Activated CD8-positive, alpha-beta T cell treated with anti-CD3 and anti-CD28 coated beads, Interleukin-2, amount 10 ng/mL, durations not matched to agents 7 days and 5 days (primary cell): ENCODE results near the gene ZNF419. TPM values are rescaled to one million over a fixed set of nuclear protein-coding genes. Genes with fewer than 3 reads are reported as not detected.

Source experiments
- total RNA-seq, 2 experiments: library from RNA; stranded (reverse); gene quantifications; one replicate each; pipeline ENCODE4 v1.2.3, GENCODE V29; 2021

The ZNF419 gene
- total RNA-seq, 2 experiments from 2014 or later, result 10.0 to 10.9 TPM

Other genes starting within 250 kb of the ZNF419 start
- 1 to 10 TPM; 9.8 to 9.9 TPM for gene ZNF805, start 247.1 kb upstream of the ZNF419 start, total RNA-seq
- 10 to 100 TPM; 43.9 to 46.6 TPM for gene ZNF460, start 207.3 kb upstream of the ZNF419 start, total RNA-seq
- 1 to 10 TPM; 7.0 to 7.5 TPM for gene ZNF543, start 167.3 kb upstream of the ZNF419 start, total RNA-seq
- gene ZNF304, start 136.5 kb upstream of the ZNF419 start, total RNA-seq, result 1 to 10 TPM; 8.5 to 9.1 TPM
- gene TRAPPC2B, start 124.2 kb upstream of the ZNF419 start, total RNA-seq, result 1 to 10 TPM; 8.5 to 8.6 TPM
- gene ZNF547, start 124.2 kb upstream of the ZNF419 start, total RNA-seq, result 1 to 10 TPM; 4.2 to 4.4 TPM
- 10 to 100 TPM; 27.4 to 28.0 TPM for gene ZNF548, start 97.9 kb upstream of the ZNF419 start, total RNA-seq
- gene ZNF17, start 76.6 kb upstream of the ZNF419 start, total RNA-seq, result 10 to 100 TPM; 11.6 to 12.2 TPM
- 10 to 100 TPM; 13.7 to 19.6 TPM for gene ZNF749, start 52.4 kb upstream of the ZNF419 start, total RNA-seq
- under 1 TPM; 0.16 TPM for gene VN1R1, start 30.6 kb upstream of the ZNF419 start, total RNA-seq
- 1 to 10 TPM; 7.6 to 9.1 TPM for gene ZNF772, start 10.2 kb upstream of the ZNF419 start, total RNA-seq
- 1 to 10 TPM; 8.3 to 8.4 TPM for gene ZNF773, start 12.2 kb downstream of the ZNF419 start, total RNA-seq
- 1 to 10 TPM; 7.5 to 7.8 TPM for gene ZNF549, start 39.6 kb downstream of the ZNF419 start, total RNA-seq
- gene ZNF550, start 72.1 kb downstream of the ZNF419 start, total RNA-seq, result 10 to 100 TPM; 12.6 to 13.7 TPM
- 1 to 10 TPM; 5.4 to 5.5 TPM for gene ZNF416, start 91.2 kb downstream of the ZNF419 start, total RNA-seq
- gene ZIK1, start 96.4 kb downstream of the ZNF419 start, total RNA-seq, result 10 to 100 TPM; 12.1 to 12.4 TPM
- 10 to 100 TPM; 10.7 to 10.8 TPM for gene ZNF530, start 112.1 kb downstream of the ZNF419 start, total RNA-seq
- gene ZNF134, start 126.5 kb downstream of the ZNF419 start, total RNA-seq, result 10 to 100 TPM; 17.1 to 17.8 TPM
- 10 to 100 TPM; 13.6 to 14.3 TPM for gene ZNF211, start 145.4 kb downstream of the ZNF419 start, total RNA-seq
- not detected for gene ZSCAN4, start 181.2 kb downstream of the ZNF419 start, total RNA-seq
- 10 to 100 TPM; 13.0 to 14.3 TPM for gene ZNF551, start 194.2 kb downstream of the ZNF419 start, total RNA-seq
- gene ZNF154, start 221.5 kb downstream of the ZNF419 start, total RNA-seq, result 1 to 10 TPM; 3.0 to 3.1 TPM
- 10 to 100 TPM; 12.1 to 13.0 TPM for gene ZNF671, start 239.9 kb downstream of the ZNF419 start, total RNA-seq